NCI-H1930 (cell line): Measurements from ENCODE around the gene TCERG1L.
"Not testable (repeated sequence)": the region's sequence is repeated elsewhere in the genome, so short reads cannot be mapped to it uniquely, and the experiment has no call there.

ENCODE experiments used
- DNase-seq, 2 experiments: peaks; one replicate each; lab custom pipeline; 2025; lab: John Stamatoyannopoulos, UW

The TCERG1L gene

GRCh38 chr10:131311661-131312477 lies at the start of gene TCERG1L:
TSS of gene TCERG1L (minus strand) at chr10:131311721. CDS start at chr10:131311635, 86 bp downstream.
- DNase-seq: peak; percentile 8 to 25

GRCh38 chr10:131358741-131359442 lies 47.4 kb upstream of the TCERG1L start:
- no peak for DNase-seq

GRCh38 chr10:131356442-131356841 lies 44.9 kb upstream of the TCERG1L start:
- no peak for DNase-seq

- DNase-seq: no peak
These were observed 44.4 kb upstream of the TCERG1L start for GRCh38 chr10:131355881-131356280.

- DNase-seq: no peak
These were observed 43.5 kb upstream of the TCERG1L start for GRCh38 chr10:131355056-131355455.

GRCh38 chr10:131354380-131354779 lies 42.9 kb upstream of the TCERG1L start:
- no peak for DNase-seq

GRCh38 chr10:131352765-131353290 lies 41.3 kb upstream of the TCERG1L start:
- DNase-seq: no peak

GRCh38 chr10:131350660-131351059 lies 39.1 kb upstream of the TCERG1L start:
- no peak for DNase-seq

- DNase-seq: no peak
These were observed 38.7 kb upstream of the TCERG1L start for GRCh38 chr10:131350245-131350644.

- no peak for DNase-seq
These were observed 34.9 kb upstream of the TCERG1L start for GRCh38 chr10:131346456-131346855.

- no peak for DNase-seq
These were observed 34.2 kb upstream of the TCERG1L start for GRCh38 chr10:131345691-131346090.

GRCh38 chr10:131344747-131345146 lies 33.2 kb upstream of the TCERG1L start:
- DNase-seq: no peak

GRCh38 chr10:131337741-131338140 lies 26.2 kb upstream of the TCERG1L start:
- DNase-seq: no peak

- no peak for DNase-seq
These were observed 21.3 kb upstream of the TCERG1L start for GRCh38 chr10:131332821-131333220.

GRCh38 chr10:131323880-131324279 lies 12.4 kb upstream of the TCERG1L start:
- DNase-seq: no peak

GRCh38 chr10:131323025-131323424 lies 11.5 kb upstream of the TCERG1L start:
- DNase-seq: no peak

- DNase-seq: not testable (repeated sequence)
These were observed 11.1 kb upstream of the TCERG1L start for GRCh38 chr10:131322575-131322974.

- DNase-seq: no peak
These were observed 9.5 kb upstream of the TCERG1L start for GRCh38 chr10:131320860-131321604.

- no peak for DNase-seq
These were observed 7.3 kb upstream of the TCERG1L start for GRCh38 chr10:131318814-131319213.

- no peak for DNase-seq
These were observed 6.8 kb upstream of the TCERG1L start for GRCh38 chr10:131318291-131318690.

- no peak for DNase-seq
These were observed 5.0 kb upstream of the TCERG1L start for GRCh38 chr10:131316321-131317075.

GRCh38 chr10:131315344-131315743 lies 3.8 kb upstream of the TCERG1L start:
- no peak for DNase-seq
